IMR-90 (cell line): Measurements from ENCODE around the gene IFNA4. TPM values are rescaled to one million over a fixed set of nuclear protein-coding genes. Genes with fewer than 3 reads are reported as not detected.

Experiments used
- ATAC-seq: fragments of 200-7000 bp; cut with Tn5 transposase; 2 replicates; pipeline ENCODE4 v1.9.1; 2020; ENCODE audit warnings: low read depth, mild to moderate bottlenecking, moderate library complexity
- BruUV-seq: library from RNA; stranded (reverse); fragments of 400-500 nt; replicated peaks from 2 replicates; lab custom pipeline; 2021; lab: Mats Ljungman, UMichigan
- CTCF ChIA-PET: fragments of 300-600 bp; formaldehyde crosslinking; extraction: SDS; loops from one replicate; lab custom pipeline; 2021; ENCODE audit warnings: antibody characterized with exemption; lab: Yijun Ruan, JAX
- POLR2A ChIA-PET: fragments of 300-600 bp; sonication (Branson Sonifier 250); formaldehyde crosslinking; loops from one replicate; lab custom pipeline; 2022; ENCODE audit warnings: antibody characterized with exemption; ENCODE audit not compliant: unreplicated experiment; lab: Charles Lee
- DNase-seq: peaks from one replicate; pipeline ENCODE4 v3.0.0; 2013
- H2AFZ ChIP-seq: replicated peaks from 2 replicates; pipeline ENCODE3; 2013; ENCODE audit warnings: low read length, mild to moderate bottlenecking; ENCODE audit not compliant: poor library complexity
- H2AK5ac ChIP-seq: 2 replicates; pipeline ENCODE4 v1.6.1; 2013; ENCODE audit warnings: low read depth, low read length, inconsistent platforms
- H2AK9ac ChIP-seq: replicated peaks from 2 replicates; pipeline ENCODE3; 2013; ENCODE audit warnings: mild to moderate bottlenecking, low read depth, low read length, moderate library complexity; ENCODE audit not compliant: poor library complexity
- H2BK120ac ChIP-seq: 2 replicates; pipeline ENCODE4 v1.6.1; 2013; ENCODE audit warnings: low read depth, low read length, inconsistent platforms
- H2BK15ac ChIP-seq: 3 replicates; pipeline ENCODE4 v1.6.1; 2013; ENCODE audit warnings: low read depth, low read length, inconsistent platforms
- H2BK20ac ChIP-seq: 2 replicates; pipeline ENCODE4 v1.6.1; 2013; ENCODE audit warnings: low read depth, mild to moderate bottlenecking, inconsistent platforms, low read length, moderate library complexity
- H2BK5ac ChIP-seq: 2 replicates; pipeline ENCODE4 v1.6.1; 2013; ENCODE audit warnings: mild to moderate bottlenecking, low read depth, low read length, inconsistent platforms; ENCODE audit not compliant: poor library complexity, severe bottlenecking
- H3K14ac ChIP-seq: replicated peaks from 2 replicates; pipeline ENCODE4 v1.6.1; 2013; ENCODE audit warnings: low read depth, low read length, inconsistent platforms
- H3K18ac ChIP-seq: 2 replicates; pipeline ENCODE4 v1.6.1; 2013; ENCODE audit warnings: low read depth, low read length, control low read depth
- H3K23ac ChIP-seq: 2 replicates; pipeline ENCODE4 v1.6.1; 2013; ENCODE audit warnings: low read depth, low read length, inconsistent platforms
- H3K27ac ChIP-seq: 2 replicates; pipeline ENCODE4 v1.5.1; 2013; ENCODE audit warnings: mild to moderate bottlenecking, control low read depth, low read length; ENCODE audit not compliant: insufficient read depth
- H3K27me3 ChIP-seq: 2 replicates; pipeline ENCODE4 v1.6.1; 2013; ENCODE audit warnings: low read length; ENCODE audit not compliant: control insufficient read depth, insufficient read depth
- H3K36me3 ChIP-seq: 2 replicates; pipeline ENCODE4 v1.6.1; 2013; ENCODE audit warnings: low read length, mixed read lengths; ENCODE audit not compliant: control insufficient read depth, insufficient read depth
- H3K4ac ChIP-seq: 2 replicates; pipeline ENCODE4 v1.6.1; 2013; ENCODE audit warnings: low read depth, low read length, inconsistent platforms
- H3K4me1 ChIP-seq: 2 replicates; pipeline ENCODE4 v1.6.1; 2013; ENCODE audit warnings: low read length, mixed read lengths; ENCODE audit not compliant: control insufficient read depth, insufficient read depth
- H3K4me2 ChIP-seq: 2 replicates; pipeline ENCODE4 v1.6.1; 2013; ENCODE audit warnings: low read depth, mild to moderate bottlenecking, control low read depth, low read length, moderate library complexity
- H3K4me3 ChIP-seq: 2 replicates; pipeline ENCODE4 v1.5.1; 2013; ENCODE audit warnings: low read depth, mild to moderate bottlenecking, control low read depth, low read length, moderate library complexity; ENCODE audit not compliant: insufficient read depth
- H3K56ac ChIP-seq: 2 replicates; pipeline ENCODE4 v1.6.1; 2013; ENCODE audit warnings: low read length, inconsistent platforms; ENCODE audit not compliant: insufficient read depth; ENCODE audit errors: extremely low read depth
- H3K79me1 ChIP-seq, 2 experiments: 2 replicates each; pipeline ENCODE4 v1.6.1; 2013; ENCODE audit warnings: low read length in 2 of 2, inconsistent platforms in 1 of 2, low read depth in 1 of 2
- H3K9ac ChIP-seq: 2 replicates; pipeline ENCODE4 v1.6.1; 2013; ENCODE audit warnings: low read depth, low read length, control low read depth
- H3K9me1 ChIP-seq: 2 replicates; pipeline ENCODE4 v1.6.1; 2013; ENCODE audit warnings: low read length, inconsistent platforms; ENCODE audit not compliant: insufficient read depth
- H3K9me3 ChIP-seq: 2 replicates; pipeline ENCODE4 v1.6.1; 2013; ENCODE audit warnings: low read length; ENCODE audit not compliant: control insufficient read depth, insufficient read depth
- H4K20me1 ChIP-seq: 2 replicates; pipeline ENCODE4 v1.6.1; 2013; ENCODE audit warnings: low read length, inconsistent platforms; ENCODE audit not compliant: insufficient read depth
- H4K5ac ChIP-seq: 2 replicates; pipeline ENCODE4 v1.6.1; 2013; ENCODE audit warnings: mild to moderate bottlenecking, low read depth, low read length, control low read depth
- H4K8ac ChIP-seq, 2 experiments: 2 replicates each; pipeline ENCODE4 v1.6.1; 2013; ENCODE audit warnings: low read depth in 2 of 2, low read length in 2 of 2, control low read depth in 1 of 2, inconsistent platforms in 1 of 2
- H4K91ac ChIP-seq: 2 replicates; pipeline ENCODE4 v1.6.1; 2013; ENCODE audit warnings: low read depth, low read length, inconsistent platforms; ENCODE audit not compliant: insufficient read depth
- RAD21 ChIP-seq: IDR thresholded peaks from 2 replicates; pipeline ENCODE4 v1.6.1; 2012; ENCODE audit warnings: low read length, improper control_type of control experiment
- RCOR1 ChIP-seq: IDR thresholded peaks from 2 replicates; pipeline ENCODE4 v1.6.1; 2012; ENCODE audit warnings: mild to moderate bottlenecking, low read length, improper control_type of control experiment; ENCODE audit not compliant: insufficient replicate concordance
- RFX5 ChIP-seq: IDR thresholded peaks from 2 replicates; pipeline ENCODE4 v1.8.0; 2012; ENCODE audit warnings: low read depth, mild to moderate bottlenecking, low read length, moderate library complexity
- WGBS, 2 experiments: methylation state at CpG; one replicate each; pipeline versions ENCODE4 v1.1.5 to v1.1.7; 2013; ENCODE audit warnings: missing lambda C conversion rate in 2 of 2; ENCODE audit not compliant: insufficient read length in 1 of 2; ENCODE audit errors: extremely low coverage in 2 of 2; 5-methylcytosine and 5-hydroxymethylcytosine counted together
- dilution Hi-C: fragments of 300-500 bp; cut with HindIII; formaldehyde crosslinking; loops from one replicate; pipeline ENCODE4 v1.14.3; 2018; ENCODE audit warnings: low sequenced_read_pairs; ENCODE audit not compliant: unreplicated experiment
- in situ Hi-C: fragments of 300-500 bp; cut with MboI; formaldehyde crosslinking; loops from 3 replicates; pipeline ENCODE4 v1.14.3; 2019; ENCODE audit warnings: low sequenced_read_pairs, inconsistent platforms, mixed read lengths
- intact Hi-C: fragments of 100-400 bp; cut with micrococcal nuclease; formaldehyde crosslinking; loops from 2 replicates; pipeline ENCODE4 v1.10.0; 2022
- polyA plus RNA-seq, 3 experiments: library from polyadenylated mRNA; depleted of rRNA; stranded (reverse); fragments of >200 nt; gene quantifications; 2 replicates each; pipeline ENCODE4 v1.2.3, GENCODE V29; 2012; ENCODE audit warnings: low replicate concordance in 1 of 3
- total RNA-seq: library from RNA; depleted of rRNA; stranded (reverse); fragments of >200 nt; gene quantifications from 2 replicates; pipeline ENCODE4 v1.2.3, GENCODE V29; 2012

The IFNA4 gene
- total and polyA plus RNA-seq, 2 of the 4 experiments (the other 2 are of a cell fraction), result not detected

DNA sequence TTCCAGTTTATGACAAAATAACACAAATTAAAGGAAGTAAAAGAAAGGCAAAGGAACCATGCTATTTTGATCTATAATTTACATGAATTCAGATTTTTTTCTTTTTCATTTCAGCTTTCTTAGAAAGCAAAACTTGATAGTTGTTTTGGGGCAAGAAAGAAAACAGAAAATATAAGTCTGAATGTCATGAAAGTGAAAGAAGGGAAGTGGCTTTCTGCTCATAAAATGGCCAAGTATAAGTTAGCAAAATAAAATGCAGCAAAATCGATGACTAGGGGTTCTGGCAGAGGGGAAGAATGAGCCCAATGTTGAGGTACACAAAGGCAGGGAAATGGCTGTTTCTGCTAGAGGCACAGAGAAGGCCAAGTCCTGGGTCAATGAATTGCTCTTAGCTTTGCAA is 42.8 kb downstream of the IFNA4 start:
- Histone ChIP-seq H2BK15ac (no peak overlapping the region), H3K4ac (no peak overlapping the region), H2BK120ac (no peak overlapping the region), H3K9me3 (no peaks in the 10 kb centered on the region), H4K5ac (no peak overlapping the region), H2AK9ac (no peak overlapping the region), H3K14ac (no peak overlapping the region), H3K4me1 (no peaks in the 10 kb centered on the region), H3K23ac (no peak overlapping the region), H3K36me3 (no peaks in the 10 kb centered on the region), H2AFZ (no peak overlapping the region), H3K18ac (no peak overlapping the region), H2AK5ac (no peak overlapping the region), H3K79me1 (no peaks in the 10 kb centered on the region), H4K91ac (no peak overlapping the region), H3K4me2 (no peak overlapping the region), H4K8ac (no peak overlapping the region), H2BK5ac (no peak overlapping the region), H3K9ac (no peak overlapping the region), H4K20me1 (no peaks in the 10 kb centered on the region), H2BK20ac (no peak overlapping the region), H3K9me1 (no peaks in the 10 kb centered on the region), H3K56ac (no peak overlapping the region), H3K27me3 (no peaks in the 10 kb centered on the region; the same call in 1 of the 2 replicates), H3K4me3 (no peak overlapping the region), H3K27ac (no peak overlapping the region)
- dilution Hi-C loops, result no loop called here
- intact Hi-C loops, result no loop called here
- WGBS, 2 experiments, result no CpG with 5 or more reads among the region's 1 CpG
- ChIA-PET CTCF (interaction anchor here (0.6 kb wide), 1 partner anchor 1680 kb away, joined by 3 read pairs; no protein-coding TSS in a partner anchor), POLR2A (no interaction called here)
- in situ Hi-C loops, result loop anchor here (25.0 kb wide), 1 partner anchor 1632 kb away; no protein-coding TSS in a partner anchor
- ATAC-seq, result no peak
- TF ChIP-seq RFX5 (no peak), RCOR1 (no peak), RAD21 (no peak)
- no peak for DNase-seq
- no TSS peak for BruUV-seq
